ENCODE measurements around the gene ILK. TPM values are rescaled to one million over a fixed set of nuclear protein-coding genes. Genes with fewer than 3 reads are reported as not detected.

ILK gene
- total RNA-seq, 1 donor from 2014 or later, result 192 TPM

- Histone ChIP-seq H3K9me3 (replicated peaks) (no peaks in the 10 kb centered on the region), H3K27ac (replicated peaks) (peak overlapping the region; percentile 98), H3K4me3 (peak overlapping the region; percentile 90), H3K36me3 (peaks cover 40% of the 10 kb centered on the region), H3K27me3 (ENCODE audit: low read depth) (no peaks in the 10 kb centered on the region), H3K4me1 (peaks cover 98% of the 10 kb centered on the region)
- TF ChIP-seq CTCF (IDR thresholded peaks at IDR 0.05; ENCODE audit: borderline replicate concordance), result peak; percentile 30
- DNase-seq, result no peak
- intact Hi-C loops (cut with micrococcal nuclease), result no loop called here
Measured at GRCh38 chr11:6604081-6604626, 580 bp downstream of the ILK start.

GRCh38 chr11:6604790-6605189, 1.2 kb downstream of the ILK start:
- peaks cover 40% of the 10 kb centered on the region for H3K36me3 ChIP-seq
- no peak for TF ChIP-seq CTCF (IDR thresholded peaks at IDR 0.05; ENCODE audit: borderline replicate concordance)
- intact Hi-C loops (cut with micrococcal nuclease), result no loop called here
- H3K27ac ChIP-seq (replicated peaks), result peak overlapping the region; percentile 98
- peaks cover 98% of the 10 kb centered on the region for H3K4me1 ChIP-seq
- no peak for DNase-seq
- H3K4me3 ChIP-seq, result peak overlapping the region; percentile 90
- H3K27me3 ChIP-seq (ENCODE audit: low read depth), result no peaks in the 10 kb centered on the region
- no peaks in the 10 kb centered on the region for H3K9me3 ChIP-seq (replicated peaks)

- Histone ChIP-seq H3K27ac (replicated peaks) (peak overlapping the region; percentile 98), H3K4me1 (peaks cover 98% of the 10 kb centered on the region), H3K9me3 (replicated peaks) (no peaks in the 10 kb centered on the region), H3K36me3 (peaks cover 38% of the 10 kb centered on the region), H3K4me3 (peak overlapping the region; percentile 90), H3K27me3 (ENCODE audit: low read depth) (no peaks in the 10 kb centered on the region)
- intact Hi-C loops (cut with micrococcal nuclease), result loop anchor here (2.0 kb wide), 1 partner anchor 76 kb away; the partner anchor contains the start of gene MRPL17
- peak; percentile 95 for DNase-seq
- no peak for TF ChIP-seq CTCF (IDR thresholded peaks at IDR 0.05; ENCODE audit: borderline replicate concordance)
Measured at GRCh38 chr11:6606471-6607189, 3.1 kb downstream of the ILK start.

- H3K4me3 ChIP-seq, result peak overlapping the region; percentile 90
- peak overlapping the region; percentile 98 for H3K27ac ChIP-seq (replicated peaks)
- intact Hi-C loops (cut with micrococcal nuclease), result loop anchor here (2.0 kb wide), 1 partner anchor 76 kb away; the partner anchor contains the start of gene MRPL17
- DNase-seq, result no peak
- H3K36me3 ChIP-seq, result peaks cover 38% of the 10 kb centered on the region
- H3K27me3 ChIP-seq (ENCODE audit: low read depth), result no peaks in the 10 kb centered on the region
- no peaks in the 10 kb centered on the region for H3K9me3 ChIP-seq (replicated peaks)
- peaks cover 93% of the 10 kb centered on the region for H3K4me1 ChIP-seq
- no peak for TF ChIP-seq CTCF (IDR thresholded peaks at IDR 0.05; ENCODE audit: borderline replicate concordance)
Measured at GRCh38 chr11:6607190-6607795, 3.7 kb downstream of the ILK start.

GRCh38 chr11:6608011-6608410, 4.4 kb downstream of the ILK start:
- Histone ChIP-seq H3K36me3 (peaks cover 38% of the 10 kb centered on the region), H3K27me3 (ENCODE audit: low read depth) (no peaks in the 10 kb centered on the region), H3K4me3 (peak overlapping the region; percentile 90), H3K4me1 (peaks cover 93% of the 10 kb centered on the region), H3K9me3 (replicated peaks) (no peaks in the 10 kb centered on the region), H3K27ac (replicated peaks) (peak overlapping the region; percentile 98)
- intact Hi-C loops (cut with micrococcal nuclease), result no loop called here
- DNase-seq, result no peak
- TF ChIP-seq CTCF (IDR thresholded peaks at IDR 0.05; ENCODE audit: borderline replicate concordance), result no peak
